ENCODE measurements around the gene TP53.

The TP53 gene

DNA sequence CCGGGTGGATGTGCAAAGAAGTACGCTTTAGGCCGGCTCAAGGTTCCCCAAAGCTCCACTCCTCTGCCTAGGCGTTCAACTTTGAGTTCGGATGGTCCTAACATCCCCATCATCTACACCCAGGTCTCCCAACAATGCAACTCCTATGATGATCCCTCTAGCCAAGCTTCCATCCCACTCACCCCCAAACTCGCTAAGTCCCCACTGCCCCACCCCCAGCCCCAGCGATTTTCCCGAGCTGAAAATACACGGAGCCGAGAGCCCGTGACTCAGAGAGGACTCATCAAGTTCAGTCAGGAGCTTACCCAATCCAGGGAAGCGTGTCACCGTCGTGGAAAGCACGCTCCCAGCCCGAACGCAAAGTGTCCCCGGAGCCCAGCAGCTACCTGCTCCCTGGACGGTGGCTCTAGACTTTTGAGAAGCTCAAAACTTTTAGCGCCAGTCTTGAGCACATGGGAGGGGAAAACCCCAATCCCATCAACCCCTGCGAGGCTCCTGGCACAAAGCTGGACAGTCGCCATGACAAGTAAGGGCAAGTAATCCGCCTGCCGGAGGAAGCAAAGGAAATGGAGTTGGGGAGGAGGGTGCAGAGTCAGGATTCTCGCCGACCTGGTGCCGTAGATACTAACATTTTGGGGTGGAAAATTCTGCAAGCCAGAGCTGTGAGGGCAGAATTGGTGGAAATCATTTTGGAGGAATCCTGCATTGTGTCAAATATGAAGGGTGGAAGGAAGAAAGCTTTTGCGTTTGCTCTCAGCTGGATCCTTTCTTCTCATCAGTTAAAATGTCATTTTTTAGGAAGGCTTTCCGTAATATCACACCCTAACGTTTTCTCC lies at the start of gene TP53:
TP53 (minus strand) TSS at position 419 of the 836 bp plus-strand sequence. CDS start 10,896 bp downstream, outside the sequence.
- peak within 1 kb of the TSS; percentile 97 for H3K4me3 ChIP-seq (ENCODE audit: low read length)
- peak; percentile 78 for DNase-seq (ENCODE audit: low read depth)
- TF ChIP-seq, protein P1, sequence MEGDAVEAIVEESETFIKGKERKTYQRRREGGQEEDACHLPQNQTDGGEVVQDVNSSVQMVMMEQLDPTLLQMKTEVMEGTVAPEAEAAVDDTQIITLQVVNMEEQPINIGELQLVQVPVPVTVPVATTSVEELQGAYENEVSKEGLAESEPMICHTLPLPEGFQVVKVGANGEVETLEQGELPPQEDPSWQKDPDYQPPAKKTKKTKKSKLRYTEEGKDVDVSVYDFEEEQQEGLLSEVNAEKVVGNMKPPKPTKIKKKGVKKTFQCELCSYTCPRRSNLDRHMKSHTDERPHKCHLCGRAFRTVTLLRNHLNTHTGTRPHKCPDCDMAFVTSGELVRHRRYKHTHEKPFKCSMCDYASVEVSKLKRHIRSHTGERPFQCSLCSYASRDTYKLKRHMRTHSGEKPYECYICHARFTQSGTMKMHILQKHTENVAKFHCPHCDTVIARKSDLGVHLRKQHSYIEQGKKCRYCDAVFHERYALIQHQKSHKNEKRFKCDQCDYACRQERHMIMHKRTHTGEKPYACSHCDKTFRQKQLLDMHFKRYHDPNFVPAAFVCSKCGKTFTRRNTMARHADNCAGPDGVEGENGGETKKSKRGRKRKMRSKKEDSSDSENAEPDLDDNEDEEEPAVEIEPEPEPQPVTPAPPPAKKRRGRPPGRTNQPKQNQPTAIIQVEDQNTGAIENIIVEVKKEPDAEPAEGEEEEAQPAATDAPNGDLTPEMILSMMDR (conservative IDR thresholded peaks at IDR 0.05; ENCODE audit: low read depth, low read length): no peak

DNA sequence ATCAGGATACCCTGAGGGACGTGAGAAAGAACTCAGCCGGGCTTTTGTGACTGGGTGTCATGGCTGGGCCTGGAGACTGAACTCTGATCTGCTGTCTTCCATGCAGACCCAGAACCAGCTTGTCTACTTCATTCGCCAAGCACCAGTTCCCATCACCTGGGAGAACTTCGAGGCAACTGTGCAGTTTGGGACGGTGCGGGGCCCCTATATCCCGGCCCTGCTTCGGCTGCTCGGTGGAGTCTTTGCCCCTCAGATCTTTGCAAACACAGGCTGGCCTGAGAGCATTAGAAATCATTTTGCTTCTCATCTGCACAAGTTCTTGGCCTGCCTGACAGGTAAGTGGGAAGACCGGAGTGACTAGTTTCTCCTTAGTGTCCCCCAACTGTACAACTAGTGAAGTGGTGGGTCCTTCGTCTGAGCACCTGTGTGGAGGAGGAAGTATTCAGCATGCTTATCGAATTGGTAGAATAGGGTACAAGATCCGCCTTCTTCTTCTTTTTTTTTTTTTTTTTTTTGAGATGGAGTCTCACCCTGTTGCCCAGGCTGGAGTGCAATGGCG lies 45.8 kb upstream of the TP53 start:
- TF ChIP-seq, protein P1 (conservative IDR thresholded peaks at IDR 0.05; ENCODE audit: low read depth, low read length): no peak
- H3K4me3 ChIP-seq (ENCODE audit: low read length): no peak overlapping the region
- DNase-seq (ENCODE audit: low read depth): no peak

DNA sequence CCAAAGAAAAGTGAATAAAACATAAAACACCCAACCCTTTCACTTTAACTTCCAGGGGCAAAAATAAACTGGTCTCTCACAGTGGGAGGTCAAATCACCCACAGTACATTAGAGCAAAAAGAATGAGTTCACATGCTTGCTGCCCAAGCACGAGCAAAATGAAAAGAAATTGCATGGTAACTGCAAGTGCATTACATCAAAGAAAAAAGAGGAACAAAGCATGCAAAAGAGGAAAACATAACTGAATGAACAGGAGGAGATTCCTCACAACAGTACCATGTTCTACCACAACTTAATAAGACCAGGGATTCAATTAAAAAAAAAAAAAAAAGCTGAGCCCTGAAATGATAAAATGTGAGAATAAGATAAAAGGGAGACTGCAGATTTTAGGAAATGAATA lies 42.5 kb upstream of the TP53 start:
- no peak for DNase-seq (ENCODE audit: low read depth)
- no peak overlapping the region for H3K4me3 ChIP-seq (ENCODE audit: low read length)
- TF ChIP-seq, protein P1 (conservative IDR thresholded peaks at IDR 0.05; ENCODE audit: low read depth, low read length): no peak

DNA sequence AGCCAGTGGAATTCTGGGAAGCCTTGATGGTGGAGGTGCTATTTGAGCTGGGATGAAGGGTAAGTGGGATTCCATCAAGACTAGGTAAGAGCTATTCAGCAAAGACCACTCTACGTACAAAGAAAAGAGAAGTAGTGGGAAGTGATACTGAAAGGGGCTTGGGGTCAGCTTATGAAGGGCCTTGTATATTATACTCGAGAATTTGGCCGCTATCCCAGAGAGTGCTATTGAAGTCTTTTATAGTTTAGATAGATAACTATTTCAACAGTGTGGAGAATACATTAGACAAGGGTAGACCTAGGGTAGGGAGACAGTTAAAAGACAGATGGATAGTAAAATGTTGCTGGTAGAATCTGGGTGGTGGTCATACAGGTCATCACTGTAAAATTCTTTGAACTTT lies 40.6 kb upstream of the TP53 start:
- TF ChIP-seq, protein P1 (conservative IDR thresholded peaks at IDR 0.05; ENCODE audit: low read depth, low read length): no peak
- H3K4me3 ChIP-seq (ENCODE audit: low read length): no peak overlapping the region
- no peak for DNase-seq (ENCODE audit: low read depth)

DNA sequence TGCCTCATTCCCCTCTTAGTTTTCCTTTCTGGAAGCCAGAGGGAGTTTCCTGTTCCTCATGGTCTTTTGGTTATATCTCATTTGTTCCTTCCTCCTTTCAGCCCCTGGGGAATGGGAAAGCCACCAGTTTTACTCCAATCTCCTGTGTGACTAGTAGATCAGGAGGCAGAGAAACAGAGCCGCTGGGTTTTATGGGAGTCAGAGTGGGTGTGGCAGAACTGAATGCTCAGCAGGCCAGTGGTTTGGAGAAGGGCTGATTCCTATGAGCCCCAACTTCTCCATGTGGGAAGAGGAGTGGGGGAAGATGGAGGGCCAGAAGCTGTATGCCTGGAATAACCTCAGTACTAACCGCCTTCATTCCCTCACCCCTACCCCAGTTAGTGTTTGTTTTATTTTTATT lies 34.3 kb upstream of the TP53 start:
- TF ChIP-seq, protein P1 (conservative IDR thresholded peaks at IDR 0.05; ENCODE audit: low read depth, low read length): no peak
- DNase-seq (ENCODE audit: low read depth): no peak
- H3K4me3 ChIP-seq (ENCODE audit: low read length): no peak overlapping the region

DNA sequence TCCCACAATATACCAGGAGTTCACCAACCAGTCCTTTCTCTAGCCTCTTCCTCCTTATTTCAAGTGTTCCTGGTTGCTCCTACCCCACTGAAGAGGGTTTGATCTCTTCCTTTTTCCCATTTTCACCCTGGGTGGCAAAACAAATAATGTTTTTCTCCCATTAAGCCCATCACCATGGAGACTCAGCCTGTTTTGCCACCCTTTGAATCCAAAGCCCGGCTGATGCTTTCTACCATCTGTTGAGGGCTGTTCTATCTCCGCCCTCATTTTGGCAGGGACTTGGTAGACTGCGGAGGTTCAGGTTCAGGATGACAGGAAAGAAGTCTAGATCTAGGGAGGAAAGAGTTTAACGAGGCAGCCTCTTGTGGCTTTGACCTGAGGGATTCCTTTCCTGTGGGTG lies 32.8 kb upstream of the TP53 start:
- TF ChIP-seq, protein P1 (conservative IDR thresholded peaks at IDR 0.05; ENCODE audit: low read depth, low read length): no peak
- DNase-seq (ENCODE audit: low read depth): no peak
- no peak overlapping the region for H3K4me3 ChIP-seq (ENCODE audit: low read length)

DNA sequence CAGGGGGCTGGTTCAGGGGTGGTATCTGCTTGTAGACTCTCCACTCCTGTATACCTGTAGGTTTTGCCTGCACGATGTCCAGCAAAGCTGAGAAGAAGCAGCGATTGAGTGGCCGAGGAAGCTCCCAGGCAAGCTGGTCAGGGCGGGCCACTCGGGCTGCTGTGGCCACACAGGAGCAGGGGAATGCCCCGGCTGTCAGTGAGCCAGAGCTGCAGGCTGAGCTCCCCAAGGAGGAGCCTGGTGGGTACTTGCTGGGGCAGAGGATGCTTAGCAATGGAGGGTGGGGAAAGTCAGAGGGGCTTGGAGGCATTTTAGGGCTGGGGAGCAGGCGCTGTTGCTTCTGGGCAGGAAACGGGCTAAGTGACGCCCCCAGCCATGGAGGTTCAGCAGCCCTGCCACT lies 32.4 kb upstream of the TP53 start:
- TF ChIP-seq, protein P1 (conservative IDR thresholded peaks at IDR 0.05; ENCODE audit: low read depth, low read length): no peak
- no peak overlapping the region for H3K4me3 ChIP-seq (ENCODE audit: low read length)
- no peak for DNase-seq (ENCODE audit: low read depth)

Data from retinal pigment epithelial cell (primary cell).